Ishikawa (cell line): ENCODE results near the gene CNGA3.

Experiments used
- CEBPB ChIP-seq: IDR thresholded peaks from 2 replicates; pipeline ENCODE4 v1.6.1; 2012
- CREB1 ChIP-seq: IDR thresholded peaks from 2 replicates; pipeline ENCODE4 v1.6.1; 2012; ENCODE audit warnings: low read depth
- EGR1 ChIP-seq: IDR thresholded peaks from 2 replicates; pipeline ENCODE4 v1.6.1; 2012
- EP300 ChIP-seq: IDR thresholded peaks from 2 replicates; pipeline ENCODE4 v1.6.1; 2012; ENCODE audit warnings: borderline replicate concordance
- FOXM1 ChIP-seq: IDR thresholded peaks from 2 replicates; pipeline ENCODE4 v1.6.1; 2012; ENCODE audit warnings: low read depth, borderline replicate concordance
- MAX ChIP-seq: IDR thresholded peaks from 2 replicates; pipeline ENCODE4 v1.6.1; 2012
- NFIC ChIP-seq: IDR thresholded peaks from 2 replicates; pipeline ENCODE4 v1.6.1; 2012
- RAD21 ChIP-seq: IDR thresholded peaks from 2 replicates; pipeline ENCODE4 v1.6.1; 2012; ENCODE audit warnings: low read depth
- REST ChIP-seq: IDR thresholded peaks from 2 replicates; pipeline ENCODE4 v1.6.1; 2012; ENCODE audit warnings: low read depth, mild to moderate bottlenecking
- TAF1 ChIP-seq: IDR thresholded peaks from 2 replicates; pipeline ENCODE4 v1.6.1; 2012; ENCODE audit warnings: low read depth, mild to moderate bottlenecking
- TCF12 ChIP-seq: IDR thresholded peaks from 2 replicates; pipeline ENCODE4 v1.6.1; 2012; ENCODE audit warnings: low read depth
- TEAD4 ChIP-seq: IDR thresholded peaks from 2 replicates; pipeline ENCODE4 v1.6.1; 2012
- USF1 ChIP-seq: IDR thresholded peaks from 2 replicates; pipeline ENCODE4 v1.6.1; 2012
- YY1 ChIP-seq: IDR thresholded peaks from 2 replicates; pipeline ENCODE4 v1.6.1; 2012; ENCODE audit warnings: low read depth
- ZBTB7A ChIP-seq: IDR thresholded peaks from 2 replicates; pipeline ENCODE4 v1.6.1; 2012; ENCODE audit warnings: low read depth

CNGA3 gene

GRCh38 chr2:98300141-98300874 lies 45.9 kb upstream of the CNGA3 start:
- TF ChIP-seq USF1, result no peak
- TF ChIP-seq CEBPB, result no peak
- TF ChIP-seq REST, result no peak
- TF ChIP-seq MAX, result no peak
- TF ChIP-seq EP300, result no peak
- no peak for TF ChIP-seq ZBTB7A
- TF ChIP-seq EGR1, result no peak
- TF ChIP-seq CREB1, result no peak
- no peak for TF ChIP-seq YY1
- TF ChIP-seq FOXM1, result no peak
- no peak for TF ChIP-seq NFIC
- no peak for TF ChIP-seq TAF1
- no peak for TF ChIP-seq RAD21
- TF ChIP-seq TEAD4, result no peak
- no peak for TF ChIP-seq TCF12

- TF ChIP-seq USF1 (no peak), REST (no peak), MAX (no peak), FOXM1 (no peak), RAD21 (no peak), CREB1 (no peak), TAF1 (no peak), NFIC (no peak), TCF12 (no peak), TEAD4 (no peak), EP300 (no peak), ZBTB7A (no peak), CEBPB (no peak), YY1 (no peak), EGR1 (no peak)
Observed at GRCh38 chr2:98301469-98301868, 44.8 kb upstream of the CNGA3 start.

- TF ChIP-seq REST (no peak), YY1 (no peak), NFIC (no peak), RAD21 (no peak), TEAD4 (no peak), TAF1 (no peak), ZBTB7A (no peak), EP300 (no peak), FOXM1 (no peak), EGR1 (no peak), CEBPB (no peak), TCF12 (no peak), MAX (no peak), CREB1 (no peak), USF1 (no peak)
Observed at GRCh38 chr2:98308068-98308467, 38.2 kb upstream of the CNGA3 start.
